Muscle of back (tissue), 11 donors: Measurements from ENCODE around the gene SEMA3B. TPM values are rescaled to one million over a fixed set of nuclear protein-coding genes. Genes with fewer than 3 reads are reported as not detected.
A peak's percentile ranks its signal among the peaks of the same experiment; 100 is the strongest.
"Not testable (repeated sequence)": the region's sequence is repeated elsewhere in the genome, so short reads cannot be mapped to it uniquely, and the experiment has no call there.

ENCODE experiments used
- DNase-seq, 3 donors: peaks; one replicate each; pipeline versions ENCODE4 v3.0.0 to v3.0.0-alpha.2; 2013
- polyA plus RNA-seq, 10 donors: library from polyadenylated mRNA; unstranded; fragments of 120-200 nt; gene quantifications; one replicate each; pipeline ENCODE4 v1.2.1, GENCODE V29; 2013; ENCODE audit not compliant: insufficient read length in 10 of 10

Gene SEMA3B
- polyA plus RNA-seq, 10 donors, result 25.1 to 59.2 (median 42.0) TPM

DNA sequence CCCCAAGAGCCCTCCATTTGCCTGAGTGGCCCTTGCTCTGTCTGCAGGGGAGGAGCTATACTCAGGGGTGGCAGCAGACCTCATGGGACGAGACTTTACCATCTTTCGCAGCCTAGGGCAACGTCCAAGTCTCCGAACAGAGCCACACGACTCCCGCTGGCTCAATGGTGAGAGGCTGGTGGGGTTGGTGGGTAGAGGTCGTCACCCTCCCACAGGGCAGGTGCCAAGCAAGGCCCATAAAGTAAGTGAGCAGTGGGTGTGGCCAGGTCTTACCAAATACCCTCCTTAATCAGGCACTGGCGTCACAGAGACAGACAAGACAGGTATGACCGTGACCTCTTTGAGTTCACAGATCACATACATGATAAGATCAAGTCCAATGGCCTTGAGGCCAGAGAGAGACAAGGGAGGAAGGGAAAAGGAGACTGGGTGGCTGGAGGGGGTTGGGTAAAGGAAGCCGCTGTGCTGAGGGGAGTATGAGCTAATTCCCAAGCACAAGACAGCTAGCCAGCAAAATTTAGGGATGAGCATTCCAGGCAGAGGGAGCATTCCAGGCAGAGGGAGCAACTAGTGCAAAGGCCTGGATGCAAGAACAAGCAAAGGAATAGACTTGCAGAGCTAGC is 2.5 kb downstream of the SEMA3B start:
- DNase-seq, result peak in 1 of 3 donors; percentile 46

DNA sequence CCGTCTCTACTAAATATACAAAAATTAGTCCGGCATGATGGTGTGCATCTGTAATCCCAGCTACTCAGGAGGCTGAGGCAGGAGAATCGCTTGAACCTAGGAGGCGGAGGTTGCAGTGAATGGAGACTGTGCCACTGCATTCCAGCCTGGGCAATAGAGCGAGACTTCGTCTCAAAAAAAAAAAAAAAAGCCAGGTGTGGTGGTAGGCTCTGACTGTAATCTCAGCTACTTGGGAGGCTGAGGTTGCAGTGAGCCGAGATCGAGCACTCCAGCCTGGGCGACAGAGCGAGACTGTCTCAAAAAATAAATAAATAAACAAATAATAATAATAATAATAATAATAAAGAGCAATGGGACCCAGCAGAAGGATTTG is 3.6 kb downstream of the SEMA3B start:
- not testable (repeated sequence) for DNase-seq

DNA sequence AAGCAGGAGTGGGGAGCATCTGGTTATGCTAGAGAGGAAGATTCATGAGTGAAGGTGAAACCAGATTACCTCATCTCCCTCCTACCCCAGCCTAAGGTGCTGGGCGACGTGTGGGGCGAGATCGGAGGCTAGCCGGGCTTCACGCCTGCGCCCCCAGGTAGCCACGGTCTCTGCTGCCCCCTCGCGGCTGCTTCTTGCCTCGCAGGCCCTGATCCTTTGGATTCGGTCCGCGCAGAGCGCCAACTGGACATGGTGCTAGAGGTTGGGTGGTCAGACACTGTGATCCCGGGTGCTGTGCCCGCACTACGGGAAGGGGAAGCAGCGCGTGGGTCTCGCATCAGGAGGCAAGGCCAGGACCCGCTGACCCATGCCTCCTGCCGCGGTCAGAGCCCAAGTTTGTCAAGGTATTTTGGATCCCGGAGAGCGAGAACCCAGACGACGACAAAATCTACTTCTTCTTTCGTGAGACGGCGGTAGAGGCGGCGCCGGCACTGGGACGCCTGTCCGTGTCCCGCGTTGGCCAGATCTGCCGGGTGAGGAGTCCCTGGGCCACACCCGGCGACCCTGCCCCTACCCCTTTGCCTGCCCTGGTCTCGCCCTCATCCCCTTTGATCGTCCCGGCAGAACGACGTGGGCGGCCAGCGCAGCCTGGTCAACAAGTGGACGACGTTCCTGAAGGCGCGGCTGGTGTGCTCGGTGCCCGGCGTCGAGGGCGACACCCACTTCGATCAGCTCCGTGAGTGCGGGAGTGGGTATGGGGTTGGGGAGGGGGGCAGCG is 4.2 kb downstream of the SEMA3B start:
- peak; percentile 64 to 92 (median 86) for DNase-seq

DNA sequence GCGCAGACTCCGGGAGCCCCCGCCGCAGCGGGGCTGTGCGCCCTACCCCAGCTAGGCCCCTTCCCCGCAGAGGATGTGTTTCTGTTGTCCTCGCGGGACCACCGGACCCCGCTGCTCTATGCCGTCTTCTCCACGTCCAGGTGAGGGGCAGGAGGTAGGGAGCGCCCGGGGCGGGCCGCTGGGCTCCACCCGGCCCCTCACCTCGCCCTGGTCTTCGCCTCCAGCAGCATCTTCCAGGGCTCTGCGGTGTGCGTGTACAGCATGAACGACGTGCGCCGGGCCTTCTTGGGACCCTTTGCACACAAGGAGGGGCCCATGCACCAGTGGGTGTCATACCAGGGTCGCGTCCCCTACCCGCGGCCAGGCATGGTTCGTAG is 4.7 kb downstream of the SEMA3B start:
- DNase-seq, result no peak

DNA sequence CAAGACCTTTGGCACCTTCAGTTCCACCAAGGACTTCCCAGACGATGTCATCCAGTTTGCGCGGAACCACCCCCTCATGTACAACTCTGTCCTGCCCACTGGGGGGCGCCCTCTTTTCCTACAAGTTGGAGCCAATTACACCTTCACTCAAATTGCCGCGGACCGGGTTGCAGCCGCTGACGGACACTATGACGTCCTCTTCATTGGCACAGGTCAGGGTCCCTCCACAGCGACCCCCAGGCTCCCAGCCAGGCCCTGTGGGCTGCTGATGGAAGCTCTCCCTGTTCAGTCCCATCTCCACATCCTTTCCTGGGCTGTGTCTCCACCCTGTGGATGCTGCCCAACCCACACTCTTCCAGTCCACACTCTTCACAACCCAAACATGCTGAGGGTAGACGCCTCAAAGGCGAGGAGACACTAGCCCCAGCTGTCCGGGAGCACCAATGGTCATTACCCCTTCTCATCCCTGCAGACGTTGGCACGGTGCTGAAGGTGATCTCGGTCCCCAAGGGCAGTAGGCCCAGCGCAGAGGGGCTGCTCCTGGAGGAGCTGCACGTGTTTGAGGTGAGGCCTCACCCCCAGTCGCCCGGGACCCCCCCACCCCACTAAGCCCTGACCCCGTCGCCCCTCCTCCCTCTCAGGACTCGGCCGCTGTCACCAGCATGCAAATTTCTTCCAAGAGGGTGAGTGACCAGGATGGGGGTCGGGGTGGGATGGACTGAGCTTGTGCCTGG is 5.6 kb downstream of the SEMA3B start:
- DNase-seq, result peak in 1 of 3 donors; percentile 61

DNA sequence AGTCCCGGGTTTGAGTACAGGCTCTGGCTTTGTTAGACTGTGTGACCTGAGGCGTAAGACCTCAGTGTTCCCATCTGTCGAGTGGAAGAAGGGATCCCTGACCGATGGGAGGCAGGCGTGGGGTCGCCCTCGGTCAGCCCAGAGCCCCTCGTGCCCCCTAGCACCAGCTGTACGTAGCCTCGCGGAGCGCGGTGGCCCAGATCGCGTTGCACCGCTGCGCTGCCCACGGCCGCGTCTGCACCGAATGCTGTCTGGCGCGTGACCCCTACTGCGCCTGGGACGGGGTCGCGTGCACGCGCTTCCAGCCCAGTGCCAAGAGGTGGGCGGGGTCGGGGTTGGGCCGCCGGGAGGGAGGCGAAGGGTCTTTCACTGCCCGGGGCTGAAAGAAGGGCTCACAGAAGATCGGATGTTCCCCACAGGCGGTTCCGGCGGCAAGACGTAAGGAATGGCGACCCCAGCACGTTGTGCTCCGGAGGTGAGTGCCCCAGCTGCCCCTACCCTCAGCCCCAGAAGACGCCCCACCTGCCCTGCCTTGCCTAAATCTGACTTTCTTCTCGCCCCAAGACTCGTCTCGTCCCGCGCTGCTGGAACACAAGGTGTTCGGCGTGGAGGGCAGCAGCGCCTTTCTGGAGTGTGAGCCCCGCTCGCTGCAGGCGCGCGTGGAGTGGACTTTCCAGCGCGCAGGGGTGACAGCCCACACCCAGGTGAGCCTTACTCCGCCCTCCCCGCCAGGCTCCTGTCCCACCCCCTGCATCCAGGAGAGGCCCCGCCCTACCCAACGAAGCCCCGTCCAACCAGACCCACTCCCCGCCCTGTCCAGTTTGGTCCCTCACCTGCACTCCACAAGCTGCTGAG is 6.4 kb downstream of the SEMA3B start:
- peak in 1 of 3 donors; percentile 33 for DNase-seq

DNA sequence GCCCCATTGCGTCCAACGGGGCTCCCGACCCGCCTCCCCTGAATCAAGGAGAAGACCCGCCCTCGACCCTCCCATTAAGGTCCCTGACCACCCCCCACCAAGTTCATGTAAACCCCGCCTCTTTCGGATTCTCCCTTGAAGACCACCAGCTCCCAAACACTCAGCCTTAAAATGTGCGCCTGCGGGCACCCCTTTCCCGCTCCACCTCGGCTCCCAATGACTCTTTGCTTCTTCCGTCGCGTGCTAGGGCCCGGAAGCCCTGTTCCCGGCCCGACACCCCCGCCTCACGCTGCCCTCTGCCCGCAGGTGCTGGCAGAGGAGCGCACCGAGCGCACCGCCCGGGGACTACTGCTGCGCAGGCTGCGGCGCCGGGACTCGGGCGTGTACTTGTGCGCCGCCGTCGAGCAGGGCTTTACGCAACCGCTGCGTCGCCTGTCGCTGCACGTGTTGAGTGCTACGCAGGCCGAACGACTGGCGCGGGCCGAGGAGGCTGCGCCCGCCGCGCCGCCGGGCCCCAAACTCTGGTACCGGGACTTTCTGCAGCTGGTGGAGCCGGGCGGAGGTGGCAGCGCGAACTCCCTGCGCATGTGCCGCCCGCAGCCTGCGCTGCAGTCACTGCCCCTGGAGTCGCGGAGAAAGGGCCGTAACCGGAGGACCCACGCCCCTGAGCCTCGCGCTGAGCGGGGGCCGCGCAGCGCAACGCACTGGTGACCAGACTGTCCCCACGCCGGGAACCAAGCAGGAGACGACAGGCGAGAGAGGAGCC is 7.2 kb downstream of the SEMA3B start:
- DNase-seq, result peak in 1 of 3 donors; percentile 39

DNA sequence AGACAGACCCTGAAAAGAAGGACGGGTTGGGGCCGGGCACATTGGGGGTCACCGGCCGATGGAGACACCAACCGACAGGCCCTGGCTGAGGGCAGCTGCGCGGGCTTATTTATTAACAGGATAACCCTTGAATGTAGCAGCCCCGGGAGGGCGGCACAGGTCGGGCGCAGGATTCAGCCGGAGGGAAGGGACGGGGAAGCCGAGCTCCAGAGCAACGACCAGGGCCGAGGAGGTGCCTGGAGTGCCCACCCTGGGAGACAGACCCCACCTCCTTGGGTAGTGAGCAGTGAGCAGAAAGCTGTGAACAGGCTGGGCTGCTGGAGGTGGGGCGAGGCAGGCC is 7.8 kb downstream of the SEMA3B start:
- no peak for DNase-seq

DNA sequence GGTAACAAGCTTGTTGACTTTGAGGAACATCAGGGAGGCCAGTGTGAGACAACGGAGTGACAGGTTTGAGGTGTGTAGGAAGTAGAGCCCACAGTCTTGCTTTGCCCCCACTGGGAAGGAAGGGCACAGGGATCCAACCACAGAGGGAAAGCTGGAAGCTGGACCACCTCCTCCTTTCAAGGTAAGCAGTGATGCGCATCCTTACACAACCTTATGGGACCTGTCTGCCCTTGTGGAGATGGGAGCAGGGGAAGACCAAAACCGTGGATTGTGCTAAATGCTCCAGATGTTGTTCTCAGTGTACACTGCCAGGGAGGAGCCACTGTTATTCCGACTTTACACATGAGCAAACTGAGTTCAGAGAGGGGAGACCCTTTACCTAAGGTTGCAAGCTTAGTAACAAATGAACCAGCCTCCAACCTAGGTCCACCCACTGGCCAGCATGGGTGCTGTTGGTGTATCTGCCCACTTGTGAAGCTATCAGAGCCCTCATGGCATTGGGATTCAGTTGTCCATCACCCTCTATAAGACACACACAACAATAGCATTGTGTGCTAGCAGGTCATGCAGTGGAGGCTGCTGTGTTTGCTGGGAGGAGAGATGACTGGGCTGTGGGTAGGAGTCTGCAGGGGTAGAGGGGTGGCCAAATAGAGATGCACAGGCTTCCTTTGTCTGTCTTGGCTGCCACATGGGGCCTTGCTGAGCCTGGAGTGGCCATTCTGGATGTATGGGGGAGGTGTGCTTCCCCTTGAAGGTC is 9.4 kb downstream of the SEMA3B start:
- DNase-seq, result no peak

DNA sequence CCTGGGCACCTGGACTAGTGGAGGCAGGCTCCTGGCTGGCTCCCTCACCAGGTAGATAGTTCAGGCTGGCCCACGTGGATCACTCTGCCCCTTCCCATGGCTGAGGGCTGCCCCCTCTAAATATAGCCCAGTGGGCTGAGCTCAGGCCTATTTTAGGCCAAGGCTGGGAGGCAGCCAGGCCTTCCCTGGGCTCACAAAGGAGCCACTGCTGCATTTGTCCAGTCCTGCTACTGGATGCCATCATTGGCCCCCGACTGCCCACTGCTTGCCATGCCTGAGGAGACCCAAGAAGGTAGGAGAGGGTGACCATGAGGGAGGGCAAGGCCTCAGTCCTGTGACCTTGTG is 9.9 kb downstream of the SEMA3B start, which contains the start of gene LSMEM2:
Gene LSMEM2 (plus strand): TSS at position 208 of the 345 bp plus-strand sequence. CDS start 27 bp downstream, at position 235.
- DNase-seq, result peak in 1 of 3 donors; percentile 44

DNA sequence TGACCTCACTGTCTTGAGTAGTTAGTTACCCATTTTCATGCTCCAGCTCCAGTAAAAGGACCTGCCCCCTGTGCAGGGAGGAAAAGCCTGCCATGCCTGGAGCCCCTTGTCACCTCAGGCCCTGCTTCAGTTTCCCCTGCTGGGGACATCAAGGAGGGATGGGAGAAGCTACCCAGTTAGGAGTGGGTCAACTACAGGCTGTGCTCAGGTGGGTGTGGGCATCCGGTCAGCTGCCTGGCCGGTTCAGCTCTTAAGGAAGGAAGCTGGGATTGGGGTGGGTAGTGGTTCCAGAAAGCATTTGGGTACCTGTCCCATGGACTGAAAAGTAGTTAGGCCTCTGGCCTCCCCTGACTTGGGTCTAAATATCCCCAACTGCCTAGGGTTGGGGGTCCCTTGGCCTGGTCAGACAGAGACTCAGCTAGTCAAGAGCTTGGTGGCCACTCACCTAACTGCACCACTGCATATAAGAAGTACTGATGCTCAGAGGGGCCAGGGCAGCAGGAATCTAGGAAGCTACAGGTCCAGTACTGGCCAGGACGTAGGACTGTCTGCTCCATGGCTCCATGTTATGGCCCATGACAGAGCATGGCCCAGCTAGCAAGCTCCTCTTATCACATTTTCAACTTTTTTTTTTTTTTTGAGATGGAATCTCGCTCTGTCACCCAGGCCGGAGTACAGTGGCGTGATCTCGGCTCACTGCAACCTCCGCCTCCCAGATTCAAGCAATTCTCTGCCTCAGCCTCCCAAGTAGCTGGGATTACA is 10.5 kb downstream of the SEMA3B start:
- no peak for DNase-seq

DNA sequence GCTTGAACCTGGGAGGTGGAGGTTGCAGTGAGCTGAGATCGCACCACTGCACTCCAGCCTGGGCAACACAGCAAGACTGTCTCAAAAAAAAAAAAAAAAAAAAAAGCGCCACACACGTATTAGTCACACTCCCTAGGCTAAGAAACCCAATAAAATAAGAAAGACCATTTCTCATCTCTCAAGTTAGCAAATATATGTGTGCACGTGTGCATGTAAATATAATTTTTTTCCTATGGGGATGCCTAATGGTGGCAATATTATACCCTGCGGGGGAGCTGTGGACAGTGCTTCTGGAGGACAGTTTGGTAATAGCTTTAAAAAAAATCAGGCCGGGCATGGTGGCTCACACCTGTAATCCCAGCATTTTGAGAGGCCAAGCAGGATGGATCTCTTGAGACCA is 15.2 kb downstream of the SEMA3B start:
- DNase-seq, result not testable (repeated sequence)

DNA sequence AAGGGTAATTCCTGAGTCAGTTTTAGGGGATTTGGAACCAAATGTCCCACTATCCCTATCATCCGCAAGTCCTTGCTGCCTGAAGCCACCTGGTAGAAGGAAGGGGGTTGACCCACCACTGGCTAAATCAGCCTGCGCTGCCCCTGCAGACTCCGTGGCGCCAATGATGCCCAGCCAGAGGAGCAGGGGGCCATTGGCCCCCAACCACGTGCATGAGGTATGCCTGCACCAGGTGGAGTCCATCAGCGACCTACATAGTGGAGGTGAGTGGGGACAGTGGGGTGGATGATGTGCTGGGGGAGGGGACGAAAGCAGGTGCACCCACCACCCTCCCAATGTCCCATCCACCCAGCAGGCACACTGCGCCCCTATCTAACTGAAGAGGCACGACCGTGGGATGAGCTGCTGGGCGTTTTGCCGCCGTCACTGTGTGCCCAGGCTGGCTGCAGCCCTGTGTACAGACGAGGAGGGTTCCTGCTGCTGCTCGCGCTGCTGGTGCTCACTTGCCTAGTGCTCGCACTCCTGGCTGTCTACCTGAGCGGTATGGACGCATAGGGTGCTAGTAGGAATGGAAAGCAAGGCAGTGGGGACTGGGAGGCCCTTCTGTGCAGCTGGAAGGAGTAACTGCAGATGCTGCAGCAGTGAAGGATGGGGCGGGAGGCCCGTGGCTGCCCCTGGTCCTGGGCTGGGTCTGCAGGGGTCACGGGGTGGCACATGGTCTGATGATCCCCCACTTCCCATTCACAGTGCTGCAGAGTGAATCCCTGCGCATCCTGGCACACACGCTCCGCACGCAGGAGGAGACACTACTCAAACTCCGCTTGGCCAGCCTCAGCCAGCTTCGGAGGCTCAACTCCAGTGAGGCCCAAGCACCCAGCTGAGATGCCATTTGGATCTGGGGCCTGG is 17.6 kb downstream of the SEMA3B start:
- no peak for DNase-seq

DNA sequence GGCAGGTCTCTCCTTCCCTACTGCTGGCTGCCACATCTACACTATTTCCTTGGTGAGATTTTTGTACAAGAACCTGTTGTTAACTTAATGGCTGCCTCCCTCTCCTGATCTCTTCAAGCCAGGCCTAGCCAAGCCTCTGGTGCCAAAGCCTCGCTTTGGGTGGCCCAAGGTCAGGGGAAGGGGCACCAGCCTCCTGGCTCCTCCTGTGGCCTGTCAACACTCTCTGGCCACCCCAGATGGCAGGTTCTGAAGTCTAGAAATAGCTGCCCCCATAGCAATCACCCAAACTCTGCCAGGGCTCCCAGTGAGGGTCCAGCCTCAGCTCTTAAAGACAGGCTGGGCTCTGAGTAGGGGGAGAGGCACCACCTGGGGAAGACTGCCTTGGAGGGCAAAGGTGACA is 18.3 kb downstream of the SEMA3B start:
- DNase-seq, result no peak

DNA sequence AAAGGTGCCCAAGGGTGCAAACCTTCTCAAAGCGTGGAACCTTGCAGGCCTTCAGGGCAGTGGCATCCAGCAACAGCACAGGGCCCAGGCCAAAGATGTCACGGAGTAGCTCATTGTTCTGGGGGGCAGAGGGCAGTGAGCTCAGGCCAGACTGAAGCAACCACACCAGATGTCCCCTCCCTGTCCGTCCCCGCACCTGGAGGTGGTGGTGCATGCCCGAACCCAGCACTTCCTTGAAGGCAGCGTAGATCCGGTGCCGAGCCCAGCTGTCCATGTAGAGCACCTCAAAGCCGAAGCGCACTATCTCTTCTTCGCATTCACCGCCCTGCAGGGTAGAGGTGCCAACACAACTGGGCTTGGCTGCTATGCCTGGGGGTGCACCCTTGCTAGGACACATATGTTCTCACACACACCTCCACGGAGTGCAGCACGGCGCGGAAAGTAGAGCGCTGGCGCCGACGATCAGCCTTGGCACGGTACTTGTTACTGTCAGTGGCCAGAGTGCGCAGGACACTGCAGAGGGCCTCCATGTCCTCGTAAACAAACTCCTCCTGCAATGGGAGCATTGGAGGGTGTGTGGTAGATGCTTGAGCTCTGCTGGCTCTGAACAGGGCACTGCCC is 19.6 kb downstream of the SEMA3B start:
- DNase-seq, result no peak

DNA sequence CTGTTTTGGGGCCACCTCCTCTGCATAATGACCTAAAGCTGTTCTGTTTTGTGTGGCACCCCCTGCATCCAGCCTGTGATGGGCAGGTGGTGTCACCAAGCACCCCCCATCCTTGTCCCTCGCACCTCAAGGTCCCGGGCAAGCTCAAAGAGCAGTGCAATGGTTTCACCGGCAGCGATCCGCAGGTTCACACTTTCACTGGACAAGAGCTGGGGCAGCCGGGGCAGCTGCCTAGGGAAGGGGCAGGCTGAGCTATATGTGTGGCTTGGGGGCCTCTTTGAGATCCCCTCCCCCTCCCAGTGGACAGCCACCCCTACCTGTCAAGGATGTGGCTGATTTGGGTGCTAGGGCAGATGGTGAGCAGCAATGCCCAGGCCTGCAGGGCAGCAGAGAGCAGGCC is 20.2 kb downstream of the SEMA3B start:
- DNase-seq, result no peak

DNA sequence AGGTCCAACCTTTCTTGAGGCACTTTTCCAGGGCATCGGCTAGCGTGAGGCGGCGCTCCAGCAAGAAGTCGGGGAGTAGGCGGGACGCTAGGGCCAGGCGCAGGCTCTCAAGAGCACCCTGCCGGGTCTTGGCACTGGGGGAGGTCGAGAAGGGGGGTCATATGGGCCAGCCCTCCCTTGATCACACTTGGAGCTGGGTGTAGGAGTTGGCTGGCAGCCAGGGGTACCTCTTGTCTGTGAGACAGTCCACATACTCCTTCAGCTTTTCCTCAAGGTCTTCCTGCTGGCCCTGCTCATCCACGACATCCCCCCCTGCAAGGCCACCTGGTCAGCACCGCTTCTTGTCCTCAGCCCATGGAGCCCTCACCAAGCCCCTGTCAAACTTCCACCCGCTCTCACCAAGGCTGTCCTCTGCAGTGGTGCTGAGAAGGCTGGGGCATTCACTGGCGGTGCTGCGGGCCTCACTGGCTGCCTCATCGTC is 21.3 kb downstream of the SEMA3B start:
- no peak for DNase-seq
